Esophagus muscularis mucosa (tissue), 4 donors: ENCODE measurements around the gene TFF1. TPM values are rescaled to one million over a fixed set of nuclear protein-coding genes. Genes with fewer than 3 reads are reported as not detected.

ENCODE experiments used
- DNase-seq: peaks from one replicate; pipeline ENCODE4 v3.0.0-alpha.2; 2017; ENCODE audit errors: extremely low spot score
- H3K27ac ChIP-seq, 4 donors: fragments of 200-600 bp; sonication (generic); replicated peaks in 1 of 4; 1 replicate in 3 of 4; 2 replicates in 1 of 4; pipeline ENCODE4 v1.5.1; 2016 to 2019; ENCODE audit warnings: mild to moderate bottlenecking in 1 of 4
- H3K27me3 ChIP-seq, 4 donors: fragments of 200-600 bp; sonication (generic); one replicate each; pipeline versions ENCODE4 v1.5.1 to v1.6.0; 2016 to 2019
- H3K36me3 ChIP-seq, 4 donors: fragments of 200-600 bp; sonication (generic); one replicate each; pipeline ENCODE4 v1.5.1; 2016 to 2019
- H3K4me1 ChIP-seq, 4 donors: fragments of 200-600 bp; sonication (generic); one replicate each; pipeline ENCODE4 v1.5.1; 2016 to 2019
- H3K4me3 ChIP-seq, 4 donors: fragments of 200-600 bp; sonication (generic); 1 replicate in 2 of 4; 2 replicates in 2 of 4; pipeline ENCODE4 v1.5.1; 2016 to 2019; ENCODE audit warnings: mild to moderate bottlenecking in 4 of 4, moderate library complexity in 1 of 4
- H3K9me3 ChIP-seq, 4 donors: fragments of 200-600 bp; sonication (generic); 1 replicate in 3 of 4; 2 replicates in 1 of 4; pipeline ENCODE4 v1.5.1; 2016 to 2019
- EP300 ChIP-seq: sonication (generic); formaldehyde crosslinking; IDR thresholded peaks from one replicate; pipeline ENCODE4 v1.6.1; 2017; ENCODE audit warnings: antibody characterized with exemption
- POLR2A ChIP-seq: fragments of 450-650 bp; IDR thresholded peaks from one replicate; pipeline ENCODE4 v1.6.1; 2017; ENCODE audit warnings: antibody characterized with exemption, moderate library complexity, mild to moderate bottlenecking, low read depth
- POLR2AphosphoS5 ChIP-seq, 2 donors: sonication (generic); formaldehyde crosslinking; IDR thresholded peaks; one replicate each; pipeline ENCODE4 v1.6.1; 2017; ENCODE audit warnings: antibody characterized with exemption in 2 of 2
- WGBS: methylation state at CpG from one replicate; pipeline ENCODE4 v1.1.5; 2018; 5-methylcytosine and 5-hydroxymethylcytosine counted together
- intact Hi-C: fragments of 100-400 bp; cut with DNase I; formaldehyde crosslinking; loops from one replicate; pipeline ENCODE4 v1.15.1; 2023
- total RNA-seq, 4 donors: library from RNA; depleted of rRNA; stranded (reverse); fragments of >200 nt; gene quantifications; one replicate each; pipeline versions ENCODE4 v1.1.0 to v1.2.1, GENCODE V29; 2016
- TF ChIP-seq, protein P1 (sequence below), 3 experiments: fragments of 200-600 bp in 2 of 3; fragments of 450-650 bp in 1 of 3; sonication (generic) in 2 of 3; IDR thresholded peaks; one replicate each; pipeline ENCODE4 v1.5.1; 2017 to 2019; ENCODE audit warnings: antibody characterized with exemption in 3 of 3, mild to moderate bottlenecking in 2 of 3, moderate library complexity in 1 of 3

The TFF1 gene
- total RNA-seq, 4 donors from 2014 or later: not detected

- Histone ChIP-seq H3K4me1 (no peaks in the 10 kb centered on the region), H3K27me3 (peaks cover 0 to 32% (median 0%) of the 10 kb centered on the region in 4 donors), H3K36me3 (no peaks in the 10 kb centered on the region), H3K4me3 (no peak overlapping the region), H3K27ac (no peak overlapping the region), H3K9me3 (no peaks in the 10 kb centered on the region)
- TF ChIP-seq, protein P1, sequence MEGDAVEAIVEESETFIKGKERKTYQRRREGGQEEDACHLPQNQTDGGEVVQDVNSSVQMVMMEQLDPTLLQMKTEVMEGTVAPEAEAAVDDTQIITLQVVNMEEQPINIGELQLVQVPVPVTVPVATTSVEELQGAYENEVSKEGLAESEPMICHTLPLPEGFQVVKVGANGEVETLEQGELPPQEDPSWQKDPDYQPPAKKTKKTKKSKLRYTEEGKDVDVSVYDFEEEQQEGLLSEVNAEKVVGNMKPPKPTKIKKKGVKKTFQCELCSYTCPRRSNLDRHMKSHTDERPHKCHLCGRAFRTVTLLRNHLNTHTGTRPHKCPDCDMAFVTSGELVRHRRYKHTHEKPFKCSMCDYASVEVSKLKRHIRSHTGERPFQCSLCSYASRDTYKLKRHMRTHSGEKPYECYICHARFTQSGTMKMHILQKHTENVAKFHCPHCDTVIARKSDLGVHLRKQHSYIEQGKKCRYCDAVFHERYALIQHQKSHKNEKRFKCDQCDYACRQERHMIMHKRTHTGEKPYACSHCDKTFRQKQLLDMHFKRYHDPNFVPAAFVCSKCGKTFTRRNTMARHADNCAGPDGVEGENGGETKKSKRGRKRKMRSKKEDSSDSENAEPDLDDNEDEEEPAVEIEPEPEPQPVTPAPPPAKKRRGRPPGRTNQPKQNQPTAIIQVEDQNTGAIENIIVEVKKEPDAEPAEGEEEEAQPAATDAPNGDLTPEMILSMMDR (IDR thresholded peaks at IDR 0.05): no peak
- no peak for TF ChIP-seq EP300
- no peak for TF ChIP-seq POLR2A
- TF ChIP-seq POLR2AphosphoS5 (IDR thresholded peaks at IDR 0.05): no peak
- intact Hi-C loops: no loop called here
- DNase-seq: no peak
- 81% methylated on average over 4 of the region's 4 CpGs for WGBS
Observed at GRCh38 chr21:42344631-42345030, 21.7 kb downstream of the TFF1 start.

- Histone ChIP-seq H3K9me3 (no peaks in the 10 kb centered on the region), H3K27me3 (peaks cover 0 to 26% (median 0%) of the 10 kb centered on the region in 4 donors), H3K27ac (no peak overlapping the region), H3K4me1 (no peaks in the 10 kb centered on the region), H3K36me3 (no peaks in the 10 kb centered on the region), H3K4me3 (no peak overlapping the region)
- intact Hi-C loops: no loop called here
- TF ChIP-seq, protein P1 (IDR thresholded peaks at IDR 0.05): no peak
- TF ChIP-seq POLR2A (no peak), EP300 (no peak), POLR2AphosphoS5 (IDR thresholded peaks at IDR 0.05) (no peak)
- DNase-seq: no peak
- 92% methylated on average over 9 of the region's 11 CpGs for WGBS
Observed at GRCh38 chr21:42343963-42344510, 22.3 kb downstream of the TFF1 start.

DNA sequence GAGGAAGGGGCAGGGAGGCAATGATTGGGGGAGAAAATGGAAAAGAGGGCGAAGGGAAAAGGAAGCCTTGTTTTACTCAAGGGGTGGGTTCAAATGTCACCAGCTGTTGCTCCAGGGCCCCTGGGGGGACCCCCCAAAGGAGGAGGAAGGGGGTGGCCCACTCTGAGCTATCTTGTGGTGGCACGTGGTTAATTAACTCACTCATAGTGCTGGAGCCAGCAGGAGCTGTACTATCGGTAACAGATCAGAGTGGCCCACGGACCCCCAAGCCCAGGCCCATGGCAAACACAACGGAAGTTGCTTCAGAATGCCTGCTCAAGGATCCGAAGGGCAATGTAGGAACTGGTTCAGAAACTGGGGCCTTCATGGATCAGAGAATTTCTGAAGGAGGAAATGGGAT lies 22.8 kb downstream of the TFF1 start:
- Histone ChIP-seq H3K4me1 (peaks cover 0 to 2% (median under 1%) of the 10 kb centered on the region in 4 donors), H3K27ac (no peak overlapping the region), H3K9me3 (no peaks in the 10 kb centered on the region), H3K4me3 (no peak overlapping the region), H3K36me3 (no peaks in the 10 kb centered on the region), H3K27me3 (peaks cover 0 to 21% (median 0%) of the 10 kb centered on the region in 4 donors)
- no peak for TF ChIP-seq EP300
- TF ChIP-seq POLR2A: no peak
- no peak for TF ChIP-seq POLR2AphosphoS5 (IDR thresholded peaks at IDR 0.05)
- TF ChIP-seq, protein P1 (IDR thresholded peaks at IDR 0.05): no peak
- intact Hi-C loops: no loop called here
- 87% methylated on average over 6 of the region's 6 CpGs for WGBS
- no peak for DNase-seq

- TF ChIP-seq, protein P1 (IDR thresholded peaks at IDR 0.05): no peak
- TF ChIP-seq POLR2A (no peak), POLR2AphosphoS5 (IDR thresholded peaks at IDR 0.05) (no peak), EP300 (no peak)
- Histone ChIP-seq H3K4me1 (peaks cover 0 to 7% (median 5%) of the 10 kb centered on the region in 4 donors), H3K36me3 (no peaks in the 10 kb centered on the region), H3K27ac (no peak overlapping the region), H3K27me3 (peaks cover 0 to 20% (median 0%) of the 10 kb centered on the region in 4 donors), H3K4me3 (no peak overlapping the region), H3K9me3 (no peaks in the 10 kb centered on the region)
- no peak for DNase-seq
- intact Hi-C loops: no loop called here
- 92% methylated on average over 10 of the region's 10 CpGs for WGBS
Observed at GRCh38 chr21:42343101-42343500, 23.2 kb downstream of the TFF1 start.
